M059J (cell line): ENCODE data around the gene CFAP58. TPM values are rescaled to one million over a fixed set of nuclear protein-coding genes. Genes with fewer than 3 reads are reported as not detected.

Experiments
- DNase-seq: peaks from one replicate; pipeline ENCODE4 v3.0.0-alpha.2; 2012; ENCODE audit warnings: low read depth
- total RNA-seq: library from RNA; depleted of rRNA; stranded (reverse); fragments of >200 nt; shearing (Covaris generic); gene quantifications from 2 replicates; pipeline ENCODE4 v1.2.3, GENCODE V29; 2014

CFAP58 gene
- total RNA-seq, 1 experiment from 2014 or later = 1.0 TPM

GRCh38 chr10:104334561-104334960 lies 19.1 kb upstream of the CFAP58 start:
- DNase-seq = no peak

- DNase-seq = no peak
Observed at GRCh38 chr10:104334965-104335650, 18.5 kb upstream of the CFAP58 start.

- DNase-seq = peak; percentile 62
Observed at GRCh38 chr10:104336821-104337467, 16.7 kb upstream of the CFAP58 start.

GRCh38 chr10:104337521-104337984 lies 16.1 kb upstream of the CFAP58 start:
- peak; percentile 50 for DNase-seq

- peak; percentile 84 for DNase-seq
Observed at GRCh38 chr10:104337985-104338735, 15.5 kb upstream of the CFAP58 start, which contains the start of gene ITPRIP. Gene ITPRIP (minus strand): TSS chr10:104338465. CDS start chr10:104316051, 22,414 bp downstream.

- DNase-seq = peak; percentile 75
Observed at GRCh38 chr10:104339469-104340110, 14.0 kb upstream of the CFAP58 start.

- no peak for DNase-seq
Observed at GRCh38 chr10:104340111-104340526, 13.5 kb upstream of the CFAP58 start.

- no peak for DNase-seq
Observed at GRCh38 chr10:104340641-104341040, 13.0 kb upstream of the CFAP58 start.

- peak; percentile 39 for DNase-seq
Observed at GRCh38 chr10:104342941-104343411, 10.7 kb upstream of the CFAP58 start.

GRCh38 chr10:104344219-104344618 lies 9.4 kb upstream of the CFAP58 start:
- no peak for DNase-seq

- no peak for DNase-seq
Observed at GRCh38 chr10:104345515-104345914, 8.1 kb upstream of the CFAP58 start.

GRCh38 chr10:104345941-104346340 lies 7.7 kb upstream of the CFAP58 start:
- no peak for DNase-seq

GRCh38 chr10:104347295-104348045 lies 6.2 kb upstream of the CFAP58 start:
- DNase-seq = no peak

- no peak for DNase-seq
Observed at GRCh38 chr10:104348601-104349000, 5.0 kb upstream of the CFAP58 start.

GRCh38 chr10:104349623-104350126 lies 4.0 kb upstream of the CFAP58 start:
- peak; percentile 68 for DNase-seq

GRCh38 chr10:104350127-104350635 lies 3.5 kb upstream of the CFAP58 start:
- DNase-seq = peak; percentile 74

- peak; percentile 82 for DNase-seq
Observed at GRCh38 chr10:104351061-104351702, 2.5 kb upstream of the CFAP58 start.

GRCh38 chr10:104351919-104352318 lies 1.7 kb upstream of the CFAP58 start:
- DNase-seq = no peak

GRCh38 chr10:104359811-104360210 lies 6.2 kb downstream of the CFAP58 start:
- no peak for DNase-seq

- no peak for DNase-seq
Observed at GRCh38 chr10:104367904-104368303, 14.3 kb downstream of the CFAP58 start.
